A673 (cell line): Measurements from ENCODE around the gene AOPEP. TPM values are rescaled to one million over a fixed set of nuclear protein-coding genes. Genes with fewer than 3 reads are reported as not detected.

ENCODE experiments used
- BruUV-seq: library from RNA; stranded (reverse); fragments of 400-500 nt; replicated peaks from 2 replicates; lab custom pipeline; 2021; lab: Mats Ljungman, UMichigan
- CTCF ChIA-PET: fragments of 300-600 bp; sonication (Branson Sonifier 250); formaldehyde crosslinking; loops from one replicate; lab custom pipeline; 2022; ENCODE audit warnings: antibody characterized with exemption; lab: Charles Lee
- POLR2A ChIA-PET: fragments of 300-600 bp; sonication (Branson Sonifier 250); formaldehyde crosslinking; loops from one replicate; lab custom pipeline; 2022; ENCODE audit warnings: antibody characterized with exemption; ENCODE audit not compliant: low non-redundant PET; lab: Charles Lee
- DNase-seq: peaks from one replicate; pipeline ENCODE4 v3.0.0-alpha.2; 2015; ENCODE audit warnings: low spot score
- H3K27ac ChIP-seq: fragments of 200-600 bp; sonication (generic); 2 replicates; pipeline ENCODE4 v1.5.1; 2016; ENCODE audit warnings: mixed run types, low read depth, mild to moderate bottlenecking, mixed read lengths, antibody characterized with exemption, low read length; ENCODE audit not compliant: poor library complexity, severe bottlenecking
- H3K27me3 ChIP-seq: fragments of 200-600 bp; sonication (generic); replicated peaks from 2 replicates; pipeline ENCODE4 v1.6.1; 2017; ENCODE audit warnings: mixed run types, low read depth, mild to moderate bottlenecking, mixed read lengths, antibody characterized with exemption, low read length; ENCODE audit not compliant: insufficient read depth, poor library complexity
- H3K36me3 ChIP-seq: fragments of 200-600 bp; sonication (generic); 2 replicates; pipeline ENCODE4 v1.6.1; 2016; ENCODE audit warnings: mixed run types, mild to moderate bottlenecking, mixed read lengths, antibody characterized with exemption, low read length; ENCODE audit not compliant: insufficient read depth, poor library complexity, severe bottlenecking
- H3K4me1 ChIP-seq: fragments of 200-600 bp; sonication (generic); 2 replicates; pipeline ENCODE4 v1.6.1; 2017; ENCODE audit warnings: mixed run types, mild to moderate bottlenecking, mixed read lengths, antibody characterized with exemption, low read length; ENCODE audit not compliant: insufficient read depth, poor library complexity, severe bottlenecking
- H3K4me3 ChIP-seq: fragments of 200-600 bp; sonication (generic); 2 replicates; pipeline ENCODE4 v1.5.1; 2016; ENCODE audit warnings: low read depth, mixed run types, mild to moderate bottlenecking, mixed read lengths, low read length; ENCODE audit not compliant: poor library complexity, severe bottlenecking
- H3K9me3 ChIP-seq: fragments of 200-600 bp; sonication (generic); 2 replicates; pipeline ENCODE4 v1.6.1; 2016; ENCODE audit warnings: mixed run types, low read depth, mild to moderate bottlenecking, mixed read lengths, antibody characterized with exemption, low read length; ENCODE audit not compliant: poor library complexity, severe bottlenecking
- CTCF ChIP-seq: fragments of 300-800, 200-600 bp; sonication (generic); conservative IDR thresholded peaks from 2 replicates; pipeline ENCODE4 v1.5.1; 2017; ENCODE audit warnings: low read depth, mild to moderate bottlenecking, antibody characterized with exemption, low read length, moderate library complexity, mixed read lengths
- EZH2 ChIP-seq: fragments of 200-600 bp; sonication (generic); IDR thresholded peaks from 2 replicates; pipeline ENCODE4 v1.6.1; 2017; ENCODE audit warnings: borderline replicate concordance, low read depth, mild to moderate bottlenecking, mixed read lengths, antibody characterized with exemption, low read length; ENCODE audit not compliant: poor library complexity, severe bottlenecking
- intact Hi-C: fragments of 100-400 bp; cut with micrococcal nuclease; formaldehyde crosslinking; loops from one replicate; pipeline ENCODE4 v1.10.0; 2022; ENCODE audit not compliant: unreplicated experiment
- total RNA-seq: library from RNA; stranded (reverse); gene quantifications from 2 replicates; pipeline ENCODE4 v1.2.3, GENCODE V29; 2021

AOPEP gene
- total RNA-seq, 1 experiment from 2014 or later = 17.5 TPM

DNA sequence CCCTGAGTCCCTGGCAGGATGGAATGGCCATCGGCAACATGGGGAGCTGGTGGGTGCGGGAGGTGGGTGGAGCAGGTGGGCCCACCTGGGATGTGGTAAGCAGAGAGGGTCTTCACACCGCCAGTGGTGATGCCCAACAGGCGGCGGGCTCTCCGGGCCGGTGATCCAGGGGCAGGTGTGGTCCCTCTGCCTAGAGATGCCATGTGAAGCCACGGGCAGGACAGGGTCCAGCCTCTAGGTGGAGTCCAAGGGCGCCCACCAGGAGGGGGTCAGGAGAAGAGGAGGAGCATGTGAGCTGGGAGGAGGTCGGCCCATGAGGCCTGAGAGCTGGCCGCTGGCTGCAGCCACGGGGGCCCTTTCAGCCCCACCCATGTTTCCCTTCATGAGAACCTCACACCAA lies 369.9 kb downstream of the AOPEP start:
- intact Hi-C loops = no loop called here
- no peak overlapping the region for H3K4me3 ChIP-seq
- TF ChIP-seq EZH2 (no peak), CTCF (0 out of 2 replicates have a peak, but pooled peaks have one; percentile 5)
- POLR2A ChIA-PET = no interaction called here
- no peak overlapping the region for H3K27ac ChIP-seq
- no peaks in the 10 kb centered on the region for H3K9me3 ChIP-seq
- BruUV-seq = no TSS peak
- DNase-seq = no peak
- peaks cover 3% of the 10 kb centered on the region for H3K36me3 ChIP-seq
- no peaks in the 10 kb centered on the region for H3K27me3 ChIP-seq
- CTCF ChIA-PET = no interaction called here
- H3K4me1 ChIP-seq = peaks cover 4% of the 10 kb centered on the region

DNA sequence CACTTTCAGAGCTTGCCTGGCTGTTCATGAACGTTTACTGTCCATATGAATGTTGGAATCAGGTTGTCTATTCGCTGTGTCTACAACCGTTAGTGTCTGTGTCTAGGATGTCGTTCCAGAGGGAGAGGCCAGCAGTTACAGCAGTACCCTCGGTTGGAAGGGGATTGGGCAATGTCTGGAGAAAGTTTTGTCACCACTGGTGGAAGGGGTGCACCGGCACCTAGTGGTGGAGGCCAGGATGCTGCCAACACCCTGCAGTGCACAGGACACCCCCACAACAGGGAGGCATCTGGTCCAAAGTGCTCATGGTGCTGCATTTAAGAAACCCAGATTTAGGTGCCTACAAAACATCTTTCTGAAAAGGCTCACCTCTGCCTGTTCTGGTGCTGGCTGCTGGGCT lies 370.3 kb downstream of the AOPEP start:
- Histone ChIP-seq H3K9me3 (no peaks in the 10 kb centered on the region), H3K36me3 (peaks cover 3% of the 10 kb centered on the region), H3K27ac (no peak overlapping the region), H3K27me3 (no peaks in the 10 kb centered on the region), H3K4me1 (peaks cover 4% of the 10 kb centered on the region), H3K4me3 (no peak overlapping the region)
- ChIA-PET POLR2A (no interaction called here), CTCF (no interaction called here)
- DNase-seq = no peak
- intact Hi-C loops = no loop called here
- TF ChIP-seq EZH2 (no peak), CTCF (no peak)
- BruUV-seq = no TSS peak

DNA sequence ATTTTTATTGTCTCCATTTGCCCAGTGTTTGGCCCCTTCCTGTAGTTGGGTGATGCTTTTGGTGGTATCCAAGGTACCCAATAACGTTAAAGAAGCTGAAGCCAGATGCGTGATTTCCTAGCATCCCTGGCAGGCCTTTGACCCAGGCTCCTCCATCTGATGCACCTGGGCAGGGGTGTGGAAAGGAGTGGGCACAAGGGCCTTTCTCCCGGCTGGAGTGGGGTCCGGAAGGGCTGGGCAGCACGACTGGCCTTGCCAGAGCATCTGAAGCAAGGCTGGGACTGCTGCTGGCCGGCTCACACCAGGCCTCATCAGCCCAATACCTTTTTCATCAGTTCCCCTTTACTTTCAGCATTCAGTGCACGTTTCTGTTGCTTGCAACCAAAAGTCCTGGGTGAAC lies 370.8 kb downstream of the AOPEP start:
- Histone ChIP-seq H3K27me3 (no peaks in the 10 kb centered on the region), H3K4me3 (no peak overlapping the region), H3K4me1 (peaks cover under 1% of the 10 kb centered on the region), H3K9me3 (no peaks in the 10 kb centered on the region), H3K36me3 (peaks cover 3% of the 10 kb centered on the region), H3K27ac (no peak overlapping the region)
- intact Hi-C loops = no loop called here
- TF ChIP-seq EZH2 (no peak), CTCF (no peak)
- CTCF ChIA-PET = no interaction called here
- POLR2A ChIA-PET = no interaction called here
- no peak for DNase-seq
- no TSS peak for BruUV-seq
